Measurements from ENCODE around the gene PIERCE2. TPM values are rescaled to one million over a fixed set of nuclear protein-coding genes. Genes with fewer than 3 reads are reported as not detected.

The PIERCE2 gene, protein sequence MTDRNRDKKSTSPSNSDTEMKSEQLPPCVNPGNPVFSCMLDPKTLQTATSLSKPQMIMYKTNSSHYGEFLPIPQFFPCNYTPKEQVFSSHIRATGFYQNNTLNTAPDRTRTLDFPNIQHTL
- total RNA-seq (10 to 100 TPM in 1 of 4 donors, 1 to 10 TPM in 3; 2.5 to 10.7 (median 4.6) TPM), polyA plus RNA-seq (10 to 100 TPM in 1 of 3 donors, 1 to 10 TPM in 2; 6.1 to 15.0 (median 8.7) TPM)
- long read RNA-seq, donor 1, partial matches to known transcripts: 0 of 2 reads
- long read RNA-seq, donor 1, other reads (novel, unspliced or antisense): 1 of 2 reads
- long read RNA-seq, donor 2, partial matches to known transcripts: 0 of 1 reads
- long read RNA-seq, donor 2, other reads (novel, unspliced or antisense): 0 of 1 reads

DNA sequence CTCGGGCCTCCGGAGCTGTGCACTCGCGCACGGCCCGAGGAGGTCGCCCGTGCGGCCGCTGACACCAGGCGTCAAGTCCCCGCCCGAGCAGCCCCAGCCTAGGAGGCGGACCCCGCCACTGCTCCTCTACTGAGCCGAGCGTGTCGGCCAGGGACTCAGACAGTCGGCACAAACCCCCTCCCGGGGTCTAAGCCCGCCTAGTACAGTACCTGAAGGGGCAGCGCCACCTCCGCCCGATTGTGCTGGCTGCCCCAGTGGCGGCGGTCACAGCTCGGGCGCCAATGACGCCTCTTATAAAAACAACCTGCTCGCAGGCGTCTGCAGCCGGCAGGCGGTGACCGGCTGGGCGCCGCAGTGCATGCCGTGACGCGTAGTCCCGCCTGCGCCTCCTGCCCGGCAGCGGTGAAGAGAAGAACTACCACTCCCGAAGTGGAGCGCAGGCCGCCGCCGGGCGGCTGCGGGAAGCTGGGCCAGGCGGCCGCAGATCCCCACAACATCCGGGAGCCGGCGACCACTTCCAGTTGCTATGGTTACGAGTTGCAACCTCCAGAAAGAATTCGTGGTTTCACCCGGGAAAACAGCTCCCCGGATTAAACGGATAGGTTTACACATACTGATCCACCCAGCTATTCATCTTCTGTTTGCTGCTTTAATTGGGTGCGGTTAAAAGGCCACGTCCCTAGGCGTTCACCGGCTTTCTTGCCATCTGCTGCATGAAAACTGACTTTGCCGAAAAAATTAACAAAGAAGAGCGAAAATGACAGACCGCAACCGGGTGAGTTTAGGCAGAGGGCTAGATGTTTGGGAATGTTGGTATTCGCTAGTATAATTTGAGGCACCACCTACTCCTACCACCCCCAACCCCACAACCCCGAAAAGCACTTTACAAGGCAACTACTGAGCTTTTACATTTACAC lies at the start of gene PIERCE2, which contains the start of gene CCPG1:
Gene PIERCE2 (plus strand): TSS at position 484 of the 917 bp plus-strand sequence. CDS start 274 bp downstream, at position 758.
Gene CCPG1 (minus strand): TSS at position 348 of the 917 bp plus-strand sequence. CDS start 18,935 bp downstream, outside the sequence.
- peak within 1 kb of the TSS; percentile 98 for H3K27ac ChIP-seq
- peak; percentile 92 to 96 for DNase-seq
- TF ChIP-seq, protein P1, sequence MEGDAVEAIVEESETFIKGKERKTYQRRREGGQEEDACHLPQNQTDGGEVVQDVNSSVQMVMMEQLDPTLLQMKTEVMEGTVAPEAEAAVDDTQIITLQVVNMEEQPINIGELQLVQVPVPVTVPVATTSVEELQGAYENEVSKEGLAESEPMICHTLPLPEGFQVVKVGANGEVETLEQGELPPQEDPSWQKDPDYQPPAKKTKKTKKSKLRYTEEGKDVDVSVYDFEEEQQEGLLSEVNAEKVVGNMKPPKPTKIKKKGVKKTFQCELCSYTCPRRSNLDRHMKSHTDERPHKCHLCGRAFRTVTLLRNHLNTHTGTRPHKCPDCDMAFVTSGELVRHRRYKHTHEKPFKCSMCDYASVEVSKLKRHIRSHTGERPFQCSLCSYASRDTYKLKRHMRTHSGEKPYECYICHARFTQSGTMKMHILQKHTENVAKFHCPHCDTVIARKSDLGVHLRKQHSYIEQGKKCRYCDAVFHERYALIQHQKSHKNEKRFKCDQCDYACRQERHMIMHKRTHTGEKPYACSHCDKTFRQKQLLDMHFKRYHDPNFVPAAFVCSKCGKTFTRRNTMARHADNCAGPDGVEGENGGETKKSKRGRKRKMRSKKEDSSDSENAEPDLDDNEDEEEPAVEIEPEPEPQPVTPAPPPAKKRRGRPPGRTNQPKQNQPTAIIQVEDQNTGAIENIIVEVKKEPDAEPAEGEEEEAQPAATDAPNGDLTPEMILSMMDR (IDR thresholded peaks at IDR 0.05): peak; percentile 90
- 0 to 1% (median 0%) methylated on average over 67 to 70 of the region's 70 CpGs for WGBS, 3 donors
- peak within 1 kb of the TSS; percentile 94 for H3K4me3 ChIP-seq
- intact Hi-C loops (cut with DNase I): loop anchor here in 1 of 2 donors (5.0 to 10.0 kb wide), 2 partner anchors 91 to 213 kb away; partner anchors contain the start of genes PIGB, PIGBOS1 and RSL24D1
- no peaks in the 10 kb centered on the region for H3K36me3 ChIP-seq (ENCODE audit: insufficient read depth in 1 of 2, low read depth in 1 of 2)
- H3K4me1 ChIP-seq: peaks cover 26% of the 10 kb centered on the region
- H3K9me3 ChIP-seq: no peaks in the 10 kb centered on the region
- ATAC-seq: peak; percentile 97 to 98 (median 98)
- no peaks in the 10 kb centered on the region for H3K27me3 ChIP-seq (ENCODE audit: insufficient read depth in 3 of 3, low read length in 2 of 3)

DNA sequence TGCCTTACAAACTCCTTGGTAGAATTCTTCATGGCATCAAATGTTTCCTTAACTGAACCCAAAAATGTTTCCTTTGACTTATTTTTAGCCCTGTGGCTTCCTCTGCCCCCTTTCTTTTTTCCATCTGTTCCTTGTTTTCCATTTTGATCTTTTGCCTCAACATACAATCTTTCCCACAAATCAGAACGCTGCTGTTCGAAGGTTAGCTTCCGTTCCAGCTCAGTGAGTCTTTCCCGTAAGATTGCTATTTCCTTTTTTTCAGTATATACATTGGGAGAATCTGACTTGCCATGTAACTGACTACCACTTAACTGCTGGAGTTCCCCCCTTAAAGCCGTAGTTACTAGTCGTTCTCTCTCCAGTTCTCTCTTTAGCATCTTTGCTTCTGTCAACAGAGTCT lies 48.0 kb upstream of the PIERCE2 start:
- H3K9me3 ChIP-seq: no peaks in the 10 kb centered on the region
- ATAC-seq: no peak
- H3K27ac ChIP-seq: no peak overlapping the region
- intact Hi-C loops (cut with DNase I): no loop called here
- TF ChIP-seq, protein P1 (IDR thresholded peaks at IDR 0.05): no peak
- H3K36me3 ChIP-seq (ENCODE audit: insufficient read depth in 1 of 2, low read depth in 1 of 2): peaks cover 0 to 99% of the 10 kb centered on the region in 2 donors
- 72 to 76% (median 73%) methylated on average over 6 of the region's 6 CpGs for WGBS, 3 donors
- H3K4me1 ChIP-seq: no peaks in the 10 kb centered on the region
- no peaks in the 10 kb centered on the region for H3K27me3 ChIP-seq (ENCODE audit: insufficient read depth in 3 of 3, low read length in 2 of 3)
- no peak overlapping the region for H3K4me3 ChIP-seq
- DNase-seq: no peak

DNA sequence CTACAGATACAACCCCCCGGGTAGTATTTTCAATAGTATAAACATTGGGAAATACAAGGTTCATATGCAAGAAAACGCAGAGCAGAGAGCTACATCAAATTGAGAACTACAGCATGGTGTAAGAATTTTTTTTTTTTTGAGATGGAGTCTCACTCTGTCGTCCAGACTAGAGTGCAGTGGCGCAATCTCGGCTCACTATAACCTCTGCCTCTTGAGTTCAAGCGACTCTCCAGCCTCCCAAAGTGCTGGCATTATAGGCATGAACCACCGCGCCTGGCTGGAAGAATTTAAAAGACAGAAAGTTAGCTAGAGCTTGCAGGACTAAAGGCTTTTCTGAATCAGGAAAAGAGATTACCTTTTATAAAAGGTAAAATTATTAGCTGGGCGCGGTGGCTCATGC lies 47.2 kb upstream of the PIERCE2 start:
- Histone ChIP-seq H3K9me3 (no peaks in the 10 kb centered on the region), H3K27ac (no peak overlapping the region), H3K36me3 (ENCODE audit: insufficient read depth in 1 of 2, low read depth in 1 of 2) (peaks cover 0 to 95% of the 10 kb centered on the region in 2 donors), H3K4me1 (no peaks in the 10 kb centered on the region), H3K27me3 (ENCODE audit: insufficient read depth in 3 of 3, low read length in 2 of 3) (no peaks in the 10 kb centered on the region), H3K4me3 (no peak overlapping the region)
- DNase-seq (no peak), ATAC-seq (no peak)
- TF ChIP-seq, protein P1 (IDR thresholded peaks at IDR 0.05): no peak
- intact Hi-C loops (cut with DNase I): no loop called here
- 90 to 93% (median 92%) methylated on average over 10 of the region's 10 CpGs for WGBS, 3 donors

DNA sequence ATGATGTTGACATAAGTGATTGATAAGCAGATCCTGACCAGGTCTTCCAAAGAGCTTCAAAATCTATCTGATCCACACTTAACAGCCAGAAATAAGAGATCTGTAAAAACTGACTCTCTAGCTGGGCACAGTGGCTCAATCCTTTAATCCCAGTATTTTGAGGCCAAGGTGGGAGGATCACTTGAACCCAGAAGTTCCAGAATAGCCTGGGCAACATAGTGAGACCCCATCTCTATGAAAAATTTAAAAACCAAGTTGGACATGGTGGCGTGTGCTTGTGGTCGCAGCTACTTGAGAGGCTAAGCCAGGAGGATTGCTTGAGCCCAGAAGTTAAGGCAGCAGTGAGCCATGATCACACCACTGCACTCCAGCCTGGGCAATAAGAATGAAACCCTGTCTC lies 45.7 kb upstream of the PIERCE2 start:
- TF ChIP-seq, protein P1 (IDR thresholded peaks at IDR 0.05): no peak
- DNase-seq (no peak), ATAC-seq (no peak)
- Histone ChIP-seq H3K4me1 (no peaks in the 10 kb centered on the region), H3K4me3 (no peak overlapping the region), H3K36me3 (ENCODE audit: insufficient read depth in 1 of 2, low read depth in 1 of 2) (peaks cover 0 to 93% of the 10 kb centered on the region in 2 donors), H3K27me3 (ENCODE audit: insufficient read depth in 3 of 3, low read length in 2 of 3) (no peaks in the 10 kb centered on the region), H3K9me3 (no peaks in the 10 kb centered on the region), H3K27ac (no peak overlapping the region)
- intact Hi-C loops (cut with DNase I): no loop called here
- 96 to 100% (median 100%) methylated on average over 2 of the region's 2 CpGs for WGBS, 3 donors
